ENCODE data around the gene GPR25.

- TF ChIP-seq, protein P1, sequence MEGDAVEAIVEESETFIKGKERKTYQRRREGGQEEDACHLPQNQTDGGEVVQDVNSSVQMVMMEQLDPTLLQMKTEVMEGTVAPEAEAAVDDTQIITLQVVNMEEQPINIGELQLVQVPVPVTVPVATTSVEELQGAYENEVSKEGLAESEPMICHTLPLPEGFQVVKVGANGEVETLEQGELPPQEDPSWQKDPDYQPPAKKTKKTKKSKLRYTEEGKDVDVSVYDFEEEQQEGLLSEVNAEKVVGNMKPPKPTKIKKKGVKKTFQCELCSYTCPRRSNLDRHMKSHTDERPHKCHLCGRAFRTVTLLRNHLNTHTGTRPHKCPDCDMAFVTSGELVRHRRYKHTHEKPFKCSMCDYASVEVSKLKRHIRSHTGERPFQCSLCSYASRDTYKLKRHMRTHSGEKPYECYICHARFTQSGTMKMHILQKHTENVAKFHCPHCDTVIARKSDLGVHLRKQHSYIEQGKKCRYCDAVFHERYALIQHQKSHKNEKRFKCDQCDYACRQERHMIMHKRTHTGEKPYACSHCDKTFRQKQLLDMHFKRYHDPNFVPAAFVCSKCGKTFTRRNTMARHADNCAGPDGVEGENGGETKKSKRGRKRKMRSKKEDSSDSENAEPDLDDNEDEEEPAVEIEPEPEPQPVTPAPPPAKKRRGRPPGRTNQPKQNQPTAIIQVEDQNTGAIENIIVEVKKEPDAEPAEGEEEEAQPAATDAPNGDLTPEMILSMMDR (IDR thresholded peaks at IDR 0.05) = no peak
- no peak for TF ChIP-seq POLR2A (IDR thresholded peaks at IDR 0.05)
These were observed 19.8 kb downstream of the GPR25 start for GRCh38 chr1:200892546-200892945.

All from esophagus squamous epithelium (tissue), 4 donors.